ENCODE results near the gene PCDH19. TPM values are rescaled to one million over a fixed set of nuclear protein-coding genes. Genes with fewer than 3 reads are reported as not detected.

The PCDH19 gene
- total RNA-seq, 4 donors from 2014 or later = 0.63 to 1.5 (median 0.72) TPM

DNA sequence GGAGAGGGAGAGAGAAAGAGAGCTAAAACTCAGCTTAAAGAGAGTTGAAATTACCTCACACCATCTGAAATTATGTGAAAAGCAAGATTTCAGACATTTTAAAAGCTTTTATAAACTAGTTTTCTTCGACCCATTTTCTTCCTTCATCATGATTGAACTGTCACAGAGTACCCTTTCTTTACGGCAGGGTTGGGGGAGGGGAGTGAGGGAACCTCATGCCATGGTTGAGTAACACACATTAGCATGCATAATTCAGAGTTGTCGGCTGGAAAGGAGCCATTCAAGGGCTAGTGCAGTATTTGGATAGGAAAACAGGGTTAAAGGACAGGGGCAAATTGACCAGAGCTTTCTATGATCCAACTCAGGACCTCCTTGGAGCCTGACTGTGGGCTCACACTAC is 46.2 kb downstream of the PCDH19 start:
- no peaks in the 10 kb centered on the region for H3K27me3 ChIP-seq
- no peak for DNase-seq
- H3K4me3 ChIP-seq = no peak overlapping the region
- no peak overlapping the region for H3K27ac ChIP-seq
- intact Hi-C loops (cut with DNase I; ENCODE audit: low total_unique reads) (no loop called here), in situ Hi-C loops (cut with MboI; ENCODE audit: low sequenced_read_pairs in 4 of 4) (no loop called here)
- H3K4me1 ChIP-seq = no peaks in the 10 kb centered on the region
- no peak for ATAC-seq
- H3K36me3 ChIP-seq = no peaks in the 10 kb centered on the region
- TF ChIP-seq, protein P1, sequence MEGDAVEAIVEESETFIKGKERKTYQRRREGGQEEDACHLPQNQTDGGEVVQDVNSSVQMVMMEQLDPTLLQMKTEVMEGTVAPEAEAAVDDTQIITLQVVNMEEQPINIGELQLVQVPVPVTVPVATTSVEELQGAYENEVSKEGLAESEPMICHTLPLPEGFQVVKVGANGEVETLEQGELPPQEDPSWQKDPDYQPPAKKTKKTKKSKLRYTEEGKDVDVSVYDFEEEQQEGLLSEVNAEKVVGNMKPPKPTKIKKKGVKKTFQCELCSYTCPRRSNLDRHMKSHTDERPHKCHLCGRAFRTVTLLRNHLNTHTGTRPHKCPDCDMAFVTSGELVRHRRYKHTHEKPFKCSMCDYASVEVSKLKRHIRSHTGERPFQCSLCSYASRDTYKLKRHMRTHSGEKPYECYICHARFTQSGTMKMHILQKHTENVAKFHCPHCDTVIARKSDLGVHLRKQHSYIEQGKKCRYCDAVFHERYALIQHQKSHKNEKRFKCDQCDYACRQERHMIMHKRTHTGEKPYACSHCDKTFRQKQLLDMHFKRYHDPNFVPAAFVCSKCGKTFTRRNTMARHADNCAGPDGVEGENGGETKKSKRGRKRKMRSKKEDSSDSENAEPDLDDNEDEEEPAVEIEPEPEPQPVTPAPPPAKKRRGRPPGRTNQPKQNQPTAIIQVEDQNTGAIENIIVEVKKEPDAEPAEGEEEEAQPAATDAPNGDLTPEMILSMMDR (IDR thresholded peaks at IDR 0.05 in 4 of 5, conservative IDR thresholded peaks at IDR 0.05 in 1 of 5) = no peak
- no peak for TF ChIP-seq POLR2A (IDR thresholded peaks at IDR 0.05)
- H3K9me3 ChIP-seq = no peaks in the 10 kb centered on the region

DNA sequence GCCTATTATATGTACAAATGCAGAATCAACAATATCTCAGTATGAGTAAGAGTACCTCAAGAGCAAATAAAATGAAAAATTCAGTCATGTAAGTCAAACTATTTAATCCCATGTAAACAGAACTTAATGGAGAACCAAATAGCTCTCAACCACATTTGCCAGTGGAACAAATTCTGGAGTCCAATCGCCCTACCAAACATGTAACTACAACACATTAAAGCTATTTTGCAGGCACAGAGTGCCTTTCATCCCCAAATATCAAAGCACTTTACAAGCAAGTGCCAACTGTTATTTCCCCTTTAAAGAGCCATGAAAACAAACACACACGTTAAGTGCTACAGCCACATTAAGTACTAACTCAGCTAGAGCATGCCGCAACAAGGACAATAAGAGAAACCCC is 51.3 kb downstream of the PCDH19 start:
- in situ Hi-C loops (cut with MboI; ENCODE audit: low sequenced_read_pairs in 4 of 4) (no loop called here), intact Hi-C loops (cut with DNase I; ENCODE audit: low total_unique reads) (no loop called here)
- H3K36me3 ChIP-seq = no peaks in the 10 kb centered on the region
- no peaks in the 10 kb centered on the region for H3K4me1 ChIP-seq
- H3K27ac ChIP-seq = no peak overlapping the region
- no peaks in the 10 kb centered on the region for H3K27me3 ChIP-seq
- TF ChIP-seq, protein P1 (IDR thresholded peaks at IDR 0.05 in 4 of 5, conservative IDR thresholded peaks at IDR 0.05 in 1 of 5) = no peak
- no peak for TF ChIP-seq POLR2A (IDR thresholded peaks at IDR 0.05)
- no peak for DNase-seq
- H3K9me3 ChIP-seq = no peaks in the 10 kb centered on the region
- H3K4me3 ChIP-seq = no peak overlapping the region
- ATAC-seq = no peak

DNA sequence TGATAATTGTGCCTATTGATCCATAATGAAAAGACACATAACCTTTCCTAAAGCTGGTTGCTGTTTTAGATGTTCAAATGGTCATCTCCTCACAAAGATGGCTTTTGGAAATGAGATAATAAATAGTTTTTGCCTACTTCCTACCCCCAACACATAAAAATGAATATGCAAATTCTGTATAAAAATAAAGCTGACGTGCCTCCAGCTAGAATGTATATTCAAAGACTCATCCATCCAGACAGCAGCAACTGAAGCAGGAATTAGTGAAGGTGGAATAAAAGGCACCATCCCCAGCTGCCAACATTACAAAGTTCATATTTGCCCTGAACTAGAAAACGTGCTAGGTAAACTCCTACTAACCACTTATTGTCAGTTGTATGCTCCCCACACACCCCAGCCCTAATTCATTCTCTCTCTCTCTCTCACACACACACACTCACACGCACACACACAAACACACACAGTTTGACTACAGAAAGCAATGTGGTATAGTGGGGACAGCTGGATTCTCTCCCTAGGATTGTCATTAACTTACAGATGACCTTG is 53.6 kb downstream of the PCDH19 start:
- ATAC-seq = no peak
- no peak overlapping the region for H3K4me3 ChIP-seq
- TF ChIP-seq, protein P1 (IDR thresholded peaks at IDR 0.05 in 4 of 5, conservative IDR thresholded peaks at IDR 0.05 in 1 of 5) = no peak
- TF ChIP-seq POLR2A (IDR thresholded peaks at IDR 0.05) = no peak
- intact Hi-C loops (cut with DNase I; ENCODE audit: low total_unique reads) = no loop called here
- H3K9me3 ChIP-seq = no peaks in the 10 kb centered on the region
- no peaks in the 10 kb centered on the region for H3K36me3 ChIP-seq
- DNase-seq = no peak
- in situ Hi-C loops (cut with MboI; ENCODE audit: low sequenced_read_pairs in 4 of 4) = no loop called here
- no peaks in the 10 kb centered on the region for H3K4me1 ChIP-seq
- no peaks in the 10 kb centered on the region for H3K27me3 ChIP-seq
- H3K27ac ChIP-seq = no peak overlapping the region

DNA sequence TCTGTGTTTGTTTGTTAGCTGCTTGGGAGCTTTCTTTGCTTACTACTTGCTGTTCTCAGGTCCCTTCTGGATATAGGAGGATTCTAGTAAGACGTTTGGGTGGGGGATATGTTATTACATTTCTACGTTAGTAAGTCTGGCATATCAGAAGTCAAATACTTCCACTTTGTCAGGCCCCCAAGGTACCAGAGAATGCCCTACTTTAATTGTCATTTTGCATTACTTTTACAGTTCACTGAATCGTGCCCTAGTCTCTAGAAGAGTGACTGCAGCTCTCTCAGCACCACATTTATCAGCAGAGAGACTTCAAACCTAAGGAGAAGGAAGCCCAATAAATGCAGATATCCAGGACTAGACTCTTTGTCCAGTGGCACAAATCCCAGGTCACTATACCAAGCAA is 54.4 kb downstream of the PCDH19 start:
- Histone ChIP-seq H3K9me3 (no peaks in the 10 kb centered on the region), H3K4me1 (no peaks in the 10 kb centered on the region), H3K4me3 (no peak overlapping the region), H3K27me3 (no peaks in the 10 kb centered on the region), H3K36me3 (no peaks in the 10 kb centered on the region), H3K27ac (no peak overlapping the region)
- DNase-seq (no peak), ATAC-seq (no peak)
- TF ChIP-seq, protein P1 (IDR thresholded peaks at IDR 0.05 in 4 of 5, conservative IDR thresholded peaks at IDR 0.05 in 1 of 5) = no peak
- TF ChIP-seq POLR2A (IDR thresholded peaks at IDR 0.05) = no peak
- intact Hi-C loops (cut with DNase I; ENCODE audit: low total_unique reads) = no loop called here
- in situ Hi-C loops (cut with MboI; ENCODE audit: low sequenced_read_pairs in 4 of 4) = no loop called here

DNA sequence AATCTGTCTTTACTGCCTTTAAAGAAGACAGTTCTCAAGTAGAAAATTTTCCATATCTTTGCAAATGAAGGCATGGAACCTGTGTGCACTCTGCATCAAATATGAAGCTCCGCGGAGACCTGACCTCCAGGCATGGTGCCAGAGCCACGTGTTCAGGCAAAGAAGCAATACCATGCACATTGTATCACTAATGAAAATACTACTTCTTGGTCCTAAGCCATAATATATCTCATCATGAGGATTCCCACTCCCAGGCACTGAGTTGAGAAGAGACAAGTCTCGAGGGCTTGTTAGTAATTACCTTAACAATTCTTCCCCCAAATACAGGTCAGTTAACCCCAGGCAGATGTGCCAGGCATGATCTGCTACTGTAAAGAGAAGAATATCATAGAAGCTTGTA is 56.7 kb downstream of the PCDH19 start:
- in situ Hi-C loops (cut with MboI; ENCODE audit: low sequenced_read_pairs in 4 of 4) = no loop called here
- DNase-seq (no peak), ATAC-seq (no peak)
- H3K36me3 ChIP-seq = no peaks in the 10 kb centered on the region
- TF ChIP-seq POLR2A (IDR thresholded peaks at IDR 0.05) = no peak
- TF ChIP-seq, protein P1 (IDR thresholded peaks at IDR 0.05 in 4 of 5, conservative IDR thresholded peaks at IDR 0.05 in 1 of 5) = no peak
- H3K4me1 ChIP-seq = no peaks in the 10 kb centered on the region
- intact Hi-C loops (cut with DNase I; ENCODE audit: low total_unique reads) = no loop called here
- no peak overlapping the region for H3K27ac ChIP-seq
- H3K9me3 ChIP-seq = no peaks in the 10 kb centered on the region
- H3K4me3 ChIP-seq = no peak overlapping the region
- H3K27me3 ChIP-seq = no peaks in the 10 kb centered on the region

All from gastrocnemius medialis (tissue), 4 donors.